ENCODE results near the gene MRPL47. TPM values are rescaled to one million over a fixed set of nuclear protein-coding genes. Genes with fewer than 3 reads are reported as not detected.

Gene MRPL47
- total and polyA plus RNA-seq, 2 donors (not counting 1 experiment from before 2014, with no cell fraction given): 27.6 to 62.4 TPM

DNA sequence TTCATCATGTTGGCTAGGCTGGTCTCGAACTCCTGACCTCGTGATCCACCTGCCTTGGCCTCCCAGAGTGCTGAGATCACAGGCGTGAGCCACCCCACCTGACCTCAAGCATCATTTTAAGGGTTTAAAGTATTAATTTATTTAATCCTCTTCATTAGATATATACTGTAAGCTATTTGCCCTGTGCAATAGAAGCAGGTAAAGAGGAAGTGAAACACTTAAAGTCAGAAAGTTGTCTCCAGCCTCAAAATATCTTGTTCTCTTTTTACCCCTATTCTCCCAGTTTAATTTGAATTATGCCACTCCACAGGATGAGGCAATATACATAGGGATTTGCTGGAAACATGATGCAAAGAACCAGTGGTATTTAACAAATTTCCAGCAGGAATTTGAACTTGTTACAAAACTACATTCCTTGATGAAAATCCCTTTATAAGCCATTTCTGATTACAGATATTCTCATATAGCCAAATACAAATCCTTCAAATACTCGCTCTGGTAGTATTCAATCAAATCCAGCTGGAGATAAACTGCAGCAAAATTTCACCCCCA, 2.2 kb upstream of the MRPL47 start:
- H3K4me1 ChIP-seq (ENCODE audit: control insufficient read depth, extremely low read depth, insufficient read depth, low read length): no peaks in the 10 kb centered on the region

GRCh38 chr3:179603831-179604230, 607 bp downstream of the MRPL47 start:
- Histone ChIP-seq H4K20me1 (ENCODE audit: control insufficient read depth, extremely low read depth, insufficient read depth, low read length) (no peaks in the 10 kb centered on the region), H3K4me1 (ENCODE audit: control insufficient read depth, extremely low read depth, insufficient read depth, low read length) (no peaks in the 10 kb centered on the region), H3K9me3 (ENCODE audit: control insufficient read depth, insufficient read depth, low read depth, low read length) (no peaks in the 10 kb centered on the region), H2AFZ (ENCODE audit: low read length) (peak overlapping the region; percentile 81), H3K9ac (ENCODE audit: insufficient read depth, low read length) (peak overlapping the region; percentile 97), H3K27me3 (ENCODE audit: control insufficient read depth, insufficient read depth, low read length) (no peaks in the 10 kb centered on the region), H3K4me2 (ENCODE audit: extremely low read depth, insufficient read depth, low read length) (peak overlapping the region; percentile 80), H3K79me2 (ENCODE audit: control insufficient read depth, insufficient read depth, low read length) (peaks cover 42% of the 10 kb centered on the region), H3K36me3 (ENCODE audit: control insufficient read depth, insufficient read depth, low read length) (peaks cover 2% of the 10 kb centered on the region), H3K27ac (ENCODE audit: insufficient read depth, low read length) (peak overlapping the region; percentile 99), H3K4me3 (replicated peaks in 1 of 4; ENCODE audit: control extremely low read depth in 1 of 4, insufficient read depth in 1 of 4, low read depth in 3 of 4, low read length in 4 of 4) (peak overlapping the region; percentile 95 to 99 (median 98))
- TF ChIP-seq EZH2 (IDR thresholded peaks at IDR 0.05; ENCODE audit: low read length, missing control alignments): no peak
- TF ChIP-seq, protein P1, sequence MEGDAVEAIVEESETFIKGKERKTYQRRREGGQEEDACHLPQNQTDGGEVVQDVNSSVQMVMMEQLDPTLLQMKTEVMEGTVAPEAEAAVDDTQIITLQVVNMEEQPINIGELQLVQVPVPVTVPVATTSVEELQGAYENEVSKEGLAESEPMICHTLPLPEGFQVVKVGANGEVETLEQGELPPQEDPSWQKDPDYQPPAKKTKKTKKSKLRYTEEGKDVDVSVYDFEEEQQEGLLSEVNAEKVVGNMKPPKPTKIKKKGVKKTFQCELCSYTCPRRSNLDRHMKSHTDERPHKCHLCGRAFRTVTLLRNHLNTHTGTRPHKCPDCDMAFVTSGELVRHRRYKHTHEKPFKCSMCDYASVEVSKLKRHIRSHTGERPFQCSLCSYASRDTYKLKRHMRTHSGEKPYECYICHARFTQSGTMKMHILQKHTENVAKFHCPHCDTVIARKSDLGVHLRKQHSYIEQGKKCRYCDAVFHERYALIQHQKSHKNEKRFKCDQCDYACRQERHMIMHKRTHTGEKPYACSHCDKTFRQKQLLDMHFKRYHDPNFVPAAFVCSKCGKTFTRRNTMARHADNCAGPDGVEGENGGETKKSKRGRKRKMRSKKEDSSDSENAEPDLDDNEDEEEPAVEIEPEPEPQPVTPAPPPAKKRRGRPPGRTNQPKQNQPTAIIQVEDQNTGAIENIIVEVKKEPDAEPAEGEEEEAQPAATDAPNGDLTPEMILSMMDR (conservative IDR thresholded peaks at IDR 0.05 in 1 of 2, IDR thresholded peaks at IDR 0.05 in 1 of 2; ENCODE audit: low read depth in 1 of 2, low read length in 2 of 2): no peak
- DNase-seq (ENCODE audit: low read depth in 2 of 2): peak in 1 of 2 donors; percentile 8

More for the DNA sequence above, 2.2 kb upstream of the MRPL47 start:
- H4K20me1 ChIP-seq (ENCODE audit: control insufficient read depth, extremely low read depth, insufficient read depth, low read length): no peaks in the 10 kb centered on the region
- H3K9me3 ChIP-seq (ENCODE audit: control insufficient read depth, insufficient read depth, low read depth, low read length): no peaks in the 10 kb centered on the region
- no peak for TF ChIP-seq EZH2 (IDR thresholded peaks at IDR 0.05; ENCODE audit: low read length, missing control alignments)
- TF ChIP-seq, protein P1 (conservative IDR thresholded peaks at IDR 0.05 in 1 of 2, IDR thresholded peaks at IDR 0.05 in 1 of 2; ENCODE audit: low read depth in 1 of 2, low read length in 2 of 2): no peak
- no peak overlapping the region for H2AFZ ChIP-seq (ENCODE audit: low read length)
- no peaks in the 10 kb centered on the region for H3K27me3 ChIP-seq (ENCODE audit: control insufficient read depth, insufficient read depth, low read length)
- no peaks in the 10 kb centered on the region for H3K36me3 ChIP-seq (ENCODE audit: control insufficient read depth, insufficient read depth, low read length)
- H3K9ac ChIP-seq (ENCODE audit: insufficient read depth, low read length): no peak overlapping the region
- no peak overlapping the region for H3K4me2 ChIP-seq (ENCODE audit: extremely low read depth, insufficient read depth, low read length)
- no peak overlapping the region for H3K27ac ChIP-seq (ENCODE audit: insufficient read depth, low read length)
- H3K79me2 ChIP-seq (ENCODE audit: control insufficient read depth, insufficient read depth, low read length): peaks cover 42% of the 10 kb centered on the region
- no peak overlapping the region for H3K4me3 ChIP-seq (replicated peaks in 1 of 4; ENCODE audit: control extremely low read depth in 1 of 4, insufficient read depth in 1 of 4, low read depth in 3 of 4, low read length in 4 of 4)
- no peak for DNase-seq (ENCODE audit: low read depth in 2 of 2)

DNA sequence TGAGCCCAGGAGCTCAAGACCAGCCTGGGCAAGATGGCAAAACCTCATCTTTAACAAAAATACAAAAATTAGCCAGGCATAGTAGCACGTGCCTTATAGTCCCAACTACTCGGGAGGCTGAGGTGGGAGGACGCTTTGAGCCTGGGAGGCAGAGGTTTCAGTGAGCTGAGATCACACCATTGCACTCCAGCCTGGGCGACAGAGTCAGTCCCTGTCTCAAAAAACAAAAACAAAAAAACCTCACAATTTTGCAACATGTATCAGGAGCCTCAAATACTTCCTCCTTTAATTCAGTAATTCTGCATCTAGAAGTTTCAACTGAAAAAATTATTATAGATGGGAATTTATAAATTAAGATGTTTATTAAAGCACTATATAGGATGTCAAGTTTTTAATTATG, 1.1 kb downstream of the MRPL47 start:
- peaks cover 2% of the 10 kb centered on the region for H3K36me3 ChIP-seq (ENCODE audit: control insufficient read depth, insufficient read depth, low read length)
- H3K4me1 ChIP-seq (ENCODE audit: control insufficient read depth, extremely low read depth, insufficient read depth, low read length): no peaks in the 10 kb centered on the region
- peak overlapping the region; percentile 97 for H3K9ac ChIP-seq (ENCODE audit: insufficient read depth, low read length)
- H3K27me3 ChIP-seq (ENCODE audit: control insufficient read depth, insufficient read depth, low read length): no peaks in the 10 kb centered on the region
- no peaks in the 10 kb centered on the region for H3K9me3 ChIP-seq (ENCODE audit: control insufficient read depth, insufficient read depth, low read depth, low read length)
- H3K4me2 ChIP-seq (ENCODE audit: extremely low read depth, insufficient read depth, low read length): peak overlapping the region; percentile 80
- H4K20me1 ChIP-seq (ENCODE audit: control insufficient read depth, extremely low read depth, insufficient read depth, low read length): no peaks in the 10 kb centered on the region
- H3K27ac ChIP-seq (ENCODE audit: insufficient read depth, low read length): peak overlapping the region; percentile 99
- DNase-seq (ENCODE audit: low read depth in 2 of 2): no peak
- TF ChIP-seq, protein P1 (conservative IDR thresholded peaks at IDR 0.05 in 1 of 2, IDR thresholded peaks at IDR 0.05 in 1 of 2; ENCODE audit: low read depth in 1 of 2, low read length in 2 of 2): no peak
- TF ChIP-seq EZH2 (IDR thresholded peaks at IDR 0.05; ENCODE audit: low read length, missing control alignments): no peak
- no peak overlapping the region for H2AFZ ChIP-seq (ENCODE audit: low read length)
- peaks cover 42% of the 10 kb centered on the region for H3K79me2 ChIP-seq (ENCODE audit: control insufficient read depth, insufficient read depth, low read length)
- peak overlapping the region; percentile 95 to 99 (median 98) for H3K4me3 ChIP-seq (replicated peaks in 1 of 4; ENCODE audit: control extremely low read depth in 1 of 4, insufficient read depth in 1 of 4, low read depth in 3 of 4, low read length in 4 of 4)
